GM23338 (cell line): ENCODE data around the gene TSTD2. TPM values are rescaled to one million over a fixed set of nuclear protein-coding genes. Genes with fewer than 3 reads are reported as not detected.

Source experiments
- ATAC-seq: fragments of 200-7000 bp; cut with Tn5 transposase; 3 replicates; pipeline ENCODE4 v1.9.1; 2020
- DNase-seq: peaks from one replicate; pipeline ENCODE4 v3.0.0-alpha.2; 2015; ENCODE audit warnings: low spot score
- H2AFZ ChIP-seq: fragments of 200-600 bp; sonication (generic); 2 replicates; pipeline ENCODE4 v1.8.0; 2016; ENCODE audit warnings: antibody characterized with exemption, mild to moderate bottlenecking, moderate library complexity
- H3F3A ChIP-seq: fragments of 200-600 bp; sonication (generic); replicated peaks from 2 replicates; pipeline ENCODE4 v1.8.0; 2017; ENCODE audit warnings: antibody characterized with exemption, mixed run types, low read depth
- H3K27ac ChIP-seq: fragments of 200-600 bp; sonication (generic); 2 replicates; pipeline ENCODE4 v1.6.1; 2016; ENCODE audit warnings: low read depth
- H3K27me3 ChIP-seq: fragments of 200-600 bp; sonication (generic); 2 replicates; pipeline ENCODE4 v1.8.0; 2016; ENCODE audit warnings: mild to moderate bottlenecking, mixed run types, moderate library complexity; ENCODE audit not compliant: insufficient read depth
- H3K36me3 ChIP-seq: fragments of 200-600 bp; sonication (generic); 2 replicates; pipeline ENCODE4 v1.8.0; 2016; ENCODE audit warnings: mild to moderate bottlenecking; ENCODE audit not compliant: insufficient read depth
- H3K4me1 ChIP-seq: fragments of 200-600 bp; sonication (generic); 2 replicates; pipeline ENCODE4 v1.8.0; 2016; ENCODE audit warnings: mild to moderate bottlenecking, moderate library complexity; ENCODE audit not compliant: insufficient read depth
- H3K4me2 ChIP-seq: fragments of 200-600 bp; sonication (generic); 2 replicates; pipeline ENCODE4 v1.7.1; 2017; ENCODE audit warnings: mixed run types
- H3K4me3 ChIP-seq: fragments of 200-600 bp; sonication (generic); 2 replicates; pipeline ENCODE4 v1.6.1; 2016; ENCODE audit warnings: mixed run types
- H3K79me2 ChIP-seq: fragments of 200-600 bp; sonication (generic); replicated peaks from 2 replicates; pipeline ENCODE4 v1.8.0; 2017; ENCODE audit warnings: mild to moderate bottlenecking; ENCODE audit not compliant: insufficient read depth
- H3K9me2 ChIP-seq: fragments of 200-600 bp; sonication (generic); 2 replicates; pipeline ENCODE4 v1.8.0; 2017; ENCODE audit not compliant: insufficient read depth
- H4K20me1 ChIP-seq: fragments of 200-600 bp; sonication (generic); replicated peaks from 2 replicates; pipeline ENCODE4 v1.8.0; 2017; ENCODE audit warnings: mild to moderate bottlenecking; ENCODE audit not compliant: insufficient read depth
- H3K27ac Mint-ChIP-seq: 2 replicates; pipeline ENCODE4 v1.8.0; 2020; ENCODE audit warnings: inconsistent platforms, mild to moderate bottlenecking, moderate library complexity, mixed read lengths
- H3K27me3 Mint-ChIP-seq: 3 replicates; pipeline ENCODE4 v1.8.0; 2022; ENCODE audit warnings: low read depth, mild to moderate bottlenecking, moderate library complexity, mixed read lengths, inconsistent platforms; ENCODE audit not compliant: insufficient read depth, poor library complexity
- H3K36me3 Mint-ChIP-seq: 3 replicates; pipeline ENCODE4 v1.8.0; 2021; ENCODE audit warnings: low read depth, mild to moderate bottlenecking, inconsistent platforms, moderate library complexity, mixed read lengths
- H3K4me1 Mint-ChIP-seq: 3 replicates; pipeline ENCODE4 v1.8.0; 2020; ENCODE audit warnings: mild to moderate bottlenecking, inconsistent platforms, mixed read lengths
- H3K4me3 Mint-ChIP-seq: 3 replicates; pipeline ENCODE4 v1.8.0; 2021; ENCODE audit warnings: moderate library complexity, mild to moderate bottlenecking, inconsistent platforms, mixed read lengths
- H3K9me3 Mint-ChIP-seq: 3 replicates; pipeline ENCODE4 v1.8.0; 2020; ENCODE audit warnings: moderate library complexity, mild to moderate bottlenecking, inconsistent platforms, mixed read lengths
- CREB1 ChIP-seq: fragments of 250-450 bp; sonication (Bioruptor Pico); IDR thresholded peaks from 2 replicates; pipeline ENCODE4 v1.5.0; 2020; ENCODE audit warnings: low read depth, mild to moderate bottlenecking, moderate library complexity
- EZH2 ChIP-seq: fragments of 200-600 bp; sonication (generic); IDR thresholded peaks from one replicate; pipeline ENCODE4 v1.8.0; 2017; ENCODE audit warnings: antibody characterized with exemption, mild to moderate bottlenecking, low read depth; ENCODE audit not compliant: unreplicated experiment
- EZH2phosphoT487 ChIP-seq: fragments of 200-600 bp; sonication (generic); IDR thresholded peaks from one replicate; pipeline ENCODE4 v1.8.1; 2018; ENCODE audit warnings: antibody characterized with exemption; ENCODE audit not compliant: unreplicated experiment
- JUNB ChIP-seq: IDR thresholded peaks from one replicate; pipeline ENCODE4 v1.6.1; 2016; ENCODE audit warnings: antibody characterized with exemption; ENCODE audit not compliant: unreplicated experiment
- NANOG ChIP-seq: IDR thresholded peaks from 2 replicates; pipeline ENCODE4 v1.6.1; 2016; ENCODE audit warnings: antibody characterized with exemption, borderline replicate concordance
- POLR2AphosphoS5 ChIP-seq: IDR thresholded peaks from 2 replicates; pipeline ENCODE4 v1.6.1; 2016; ENCODE audit warnings: antibody characterized with exemption, low read depth
- STAT1 ChIP-seq: IDR thresholded peaks from one replicate; pipeline ENCODE4 v1.6.1; 2016; ENCODE audit warnings: antibody characterized with exemption; ENCODE audit not compliant: unreplicated experiment
- ZNF114 ChIP-seq: fragments of 250-450 bp; sonication (Bioruptor Pico); IDR thresholded peaks from 2 replicates; pipeline ENCODE4 v1.5.0; 2020; ENCODE audit warnings: mild to moderate bottlenecking, moderate library complexity
- ZNF331 ChIP-seq: fragments of 250-450 bp; sonication (Bioruptor Pico); IDR thresholded peaks from 2 replicates; pipeline ENCODE4 v1.5.0; 2020; ENCODE audit warnings: low read depth, mild to moderate bottlenecking, moderate library complexity
- polyA plus RNA-seq: library from polyadenylated mRNA; unstranded; fragments of >200 nt; fragmentation: Nextera tagmentation; extraction: Ambion mirVana; gene quantifications from 2 replicates; pipeline ENCODE4 v1.2.1, GENCODE V29; 2016
- total RNA-seq: library from RNA; depleted of rRNA; stranded (reverse); fragments of >200 nt; shearing (Covaris generic); gene quantifications from 2 replicates; pipeline ENCODE4 v1.2.3, GENCODE V29; 2014
- TF ChIP-seq, protein P1 (sequence below): IDR thresholded peaks from one replicate; pipeline ENCODE4 v1.6.1; 2018; ENCODE audit warnings: antibody characterized with exemption; ENCODE audit not compliant: unreplicated experiment
- TF ChIP-seq, protein P2 (sequence below): IDR thresholded peaks from 2 replicates; pipeline ENCODE4 v1.6.1; 2016; ENCODE audit warnings: antibody characterized with exemption
- TF ChIP-seq, protein P3 (sequence below), 2 experiments: fragments of 200-600 bp in 1 of 2; sonication (generic) in 1 of 2; conservative IDR thresholded peaks; 2 replicates each; pipeline versions ENCODE4 v1.5.1 to v1.6.1; 2016 to 2017; ENCODE audit warnings: antibody characterized with exemption in 2 of 2, low read depth in 2 of 2, mild to moderate bottlenecking in 2 of 2, moderate library complexity in 1 of 2
- TF ChIP-seq, protein P4 (sequence below): fragments of 250-450 bp; sonication (Bioruptor Pico); IDR thresholded peaks from 2 replicates; pipeline ENCODE4 v1.5.0; 2020; ENCODE audit warnings: mild to moderate bottlenecking, moderate library complexity

TSTD2 gene
- total and polyA plus RNA-seq, 2 experiments from 2014 or later: 8.5 to 21.8 TPM

DNA sequence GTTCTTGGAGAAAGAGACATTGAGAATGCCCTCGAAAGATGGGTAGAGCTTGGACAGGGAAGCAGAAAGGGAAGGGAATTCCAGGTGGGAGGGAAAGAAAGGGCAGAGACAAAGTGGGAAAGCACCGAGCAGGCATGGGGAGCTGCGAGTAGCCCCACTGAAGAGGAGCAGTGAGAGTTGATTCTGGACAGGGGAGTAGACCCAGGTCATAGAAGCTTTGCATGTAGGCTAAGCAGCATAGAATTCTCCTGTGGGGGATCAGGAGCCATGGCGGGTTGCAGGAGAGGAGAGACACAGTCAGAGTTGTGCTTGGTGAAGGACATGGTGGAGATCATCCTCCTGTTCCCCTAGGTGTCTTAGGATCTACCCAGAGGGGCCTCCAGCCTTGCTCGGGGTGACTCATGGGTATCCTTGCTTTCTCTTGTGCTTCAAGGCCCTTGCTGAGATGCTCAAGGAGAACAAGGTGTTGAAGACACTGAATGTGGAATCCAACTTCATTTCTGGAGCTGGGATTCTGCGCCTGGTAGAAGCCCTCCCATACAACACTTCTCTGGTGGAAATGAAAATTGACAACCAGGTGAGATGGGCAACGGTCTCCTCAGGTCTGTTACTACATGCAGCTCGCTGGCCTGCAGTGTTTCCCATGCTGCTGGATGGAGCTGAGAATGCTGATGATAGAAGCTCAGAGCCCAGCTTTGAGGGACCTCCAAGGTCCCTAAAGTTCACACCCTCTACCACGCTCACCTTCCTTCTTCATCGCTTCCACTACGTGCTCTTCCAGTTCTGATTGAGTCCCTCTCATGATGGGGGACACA lies 64.5 kb downstream of the TSTD2 start:
- Histone ChIP-seq H3K4me3 (no peak overlapping the region), H3K4me2 (no peak overlapping the region), H3K9me2 (peaks cover 5% of the 10 kb centered on the region; the same call in 1 of the 2 replicates), H3F3A (no peaks in the 10 kb centered on the region), H3K79me2 (no peaks in the 10 kb centered on the region), H3K4me1 (peaks cover 3% of the 10 kb centered on the region; the same call in 1 of the 2 replicates), H4K20me1 (no peaks in the 10 kb centered on the region), H3K27me3 (no peaks in the 10 kb centered on the region), H3K36me3 (no peaks in the 10 kb centered on the region), H2AFZ (no peak overlapping the region), H3K27ac (no peak overlapping the region)
- peaks cover 7% of the 10 kb centered on the region for H3K27me3 Mint-ChIP-seq
- H3K4me3 Mint-ChIP-seq: no peak overlapping the region
- H3K9me3 Mint-ChIP-seq: peaks cover 2% of the 10 kb centered on the region; the same call in 2 of the 3 replicates
- TF ChIP-seq ZNF331 (CRISPR knock-in tag) (no peak), STAT1 (no peak), EZH2 (no peak), JUNB (no peak), NANOG (no peak), POLR2AphosphoS5 (no peak), EZH2phosphoT487 (no peak), CREB1 (no peak), ZNF114 (CRISPR knock-in tag) (no peak)
- TF ChIP-seq, protein P1, sequence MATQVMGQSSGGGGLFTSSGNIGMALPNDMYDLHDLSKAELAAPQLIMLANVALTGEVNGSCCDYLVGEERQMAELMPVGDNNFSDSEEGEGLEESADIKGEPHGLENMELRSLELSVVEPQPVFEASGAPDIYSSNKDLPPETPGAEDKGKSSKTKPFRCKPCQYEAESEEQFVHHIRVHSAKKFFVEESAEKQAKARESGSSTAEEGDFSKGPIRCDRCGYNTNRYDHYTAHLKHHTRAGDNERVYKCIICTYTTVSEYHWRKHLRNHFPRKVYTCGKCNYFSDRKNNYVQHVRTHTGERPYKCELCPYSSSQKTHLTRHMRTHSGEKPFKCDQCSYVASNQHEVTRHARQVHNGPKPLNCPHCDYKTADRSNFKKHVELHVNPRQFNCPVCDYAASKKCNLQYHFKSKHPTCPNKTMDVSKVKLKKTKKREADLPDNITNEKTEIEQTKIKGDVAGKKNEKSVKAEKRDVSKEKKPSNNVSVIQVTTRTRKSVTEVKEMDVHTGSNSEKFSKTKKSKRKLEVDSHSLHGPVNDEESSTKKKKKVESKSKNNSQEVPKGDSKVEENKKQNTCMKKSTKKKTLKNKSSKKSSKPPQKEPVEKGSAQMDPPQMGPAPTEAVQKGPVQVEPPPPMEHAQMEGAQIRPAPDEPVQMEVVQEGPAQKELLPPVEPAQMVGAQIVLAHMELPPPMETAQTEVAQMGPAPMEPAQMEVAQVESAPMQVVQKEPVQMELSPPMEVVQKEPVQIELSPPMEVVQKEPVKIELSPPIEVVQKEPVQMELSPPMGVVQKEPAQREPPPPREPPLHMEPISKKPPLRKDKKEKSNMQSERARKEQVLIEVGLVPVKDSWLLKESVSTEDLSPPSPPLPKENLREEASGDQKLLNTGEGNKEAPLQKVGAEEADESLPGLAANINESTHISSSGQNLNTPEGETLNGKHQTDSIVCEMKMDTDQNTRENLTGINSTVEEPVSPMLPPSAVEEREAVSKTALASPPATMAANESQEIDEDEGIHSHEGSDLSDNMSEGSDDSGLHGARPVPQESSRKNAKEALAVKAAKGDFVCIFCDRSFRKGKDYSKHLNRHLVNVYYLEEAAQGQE: no peak
- TF ChIP-seq, protein P2, sequence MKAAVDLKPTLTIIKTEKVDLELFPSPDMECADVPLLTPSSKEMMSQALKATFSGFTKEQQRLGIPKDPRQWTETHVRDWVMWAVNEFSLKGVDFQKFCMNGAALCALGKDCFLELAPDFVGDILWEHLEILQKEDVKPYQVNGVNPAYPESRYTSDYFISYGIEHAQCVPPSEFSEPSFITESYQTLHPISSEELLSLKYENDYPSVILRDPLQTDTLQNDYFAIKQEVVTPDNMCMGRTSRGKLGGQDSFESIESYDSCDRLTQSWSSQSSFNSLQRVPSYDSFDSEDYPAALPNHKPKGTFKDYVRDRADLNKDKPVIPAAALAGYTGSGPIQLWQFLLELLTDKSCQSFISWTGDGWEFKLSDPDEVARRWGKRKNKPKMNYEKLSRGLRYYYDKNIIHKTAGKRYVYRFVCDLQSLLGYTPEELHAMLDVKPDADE: no peak
- TF ChIP-seq, protein P3, sequence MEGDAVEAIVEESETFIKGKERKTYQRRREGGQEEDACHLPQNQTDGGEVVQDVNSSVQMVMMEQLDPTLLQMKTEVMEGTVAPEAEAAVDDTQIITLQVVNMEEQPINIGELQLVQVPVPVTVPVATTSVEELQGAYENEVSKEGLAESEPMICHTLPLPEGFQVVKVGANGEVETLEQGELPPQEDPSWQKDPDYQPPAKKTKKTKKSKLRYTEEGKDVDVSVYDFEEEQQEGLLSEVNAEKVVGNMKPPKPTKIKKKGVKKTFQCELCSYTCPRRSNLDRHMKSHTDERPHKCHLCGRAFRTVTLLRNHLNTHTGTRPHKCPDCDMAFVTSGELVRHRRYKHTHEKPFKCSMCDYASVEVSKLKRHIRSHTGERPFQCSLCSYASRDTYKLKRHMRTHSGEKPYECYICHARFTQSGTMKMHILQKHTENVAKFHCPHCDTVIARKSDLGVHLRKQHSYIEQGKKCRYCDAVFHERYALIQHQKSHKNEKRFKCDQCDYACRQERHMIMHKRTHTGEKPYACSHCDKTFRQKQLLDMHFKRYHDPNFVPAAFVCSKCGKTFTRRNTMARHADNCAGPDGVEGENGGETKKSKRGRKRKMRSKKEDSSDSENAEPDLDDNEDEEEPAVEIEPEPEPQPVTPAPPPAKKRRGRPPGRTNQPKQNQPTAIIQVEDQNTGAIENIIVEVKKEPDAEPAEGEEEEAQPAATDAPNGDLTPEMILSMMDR (conservative IDR thresholded peaks at IDR 0.05; ENCODE audit: low read depth in 2 of 2): no peak
- TF ChIP-seq, protein P4, sequence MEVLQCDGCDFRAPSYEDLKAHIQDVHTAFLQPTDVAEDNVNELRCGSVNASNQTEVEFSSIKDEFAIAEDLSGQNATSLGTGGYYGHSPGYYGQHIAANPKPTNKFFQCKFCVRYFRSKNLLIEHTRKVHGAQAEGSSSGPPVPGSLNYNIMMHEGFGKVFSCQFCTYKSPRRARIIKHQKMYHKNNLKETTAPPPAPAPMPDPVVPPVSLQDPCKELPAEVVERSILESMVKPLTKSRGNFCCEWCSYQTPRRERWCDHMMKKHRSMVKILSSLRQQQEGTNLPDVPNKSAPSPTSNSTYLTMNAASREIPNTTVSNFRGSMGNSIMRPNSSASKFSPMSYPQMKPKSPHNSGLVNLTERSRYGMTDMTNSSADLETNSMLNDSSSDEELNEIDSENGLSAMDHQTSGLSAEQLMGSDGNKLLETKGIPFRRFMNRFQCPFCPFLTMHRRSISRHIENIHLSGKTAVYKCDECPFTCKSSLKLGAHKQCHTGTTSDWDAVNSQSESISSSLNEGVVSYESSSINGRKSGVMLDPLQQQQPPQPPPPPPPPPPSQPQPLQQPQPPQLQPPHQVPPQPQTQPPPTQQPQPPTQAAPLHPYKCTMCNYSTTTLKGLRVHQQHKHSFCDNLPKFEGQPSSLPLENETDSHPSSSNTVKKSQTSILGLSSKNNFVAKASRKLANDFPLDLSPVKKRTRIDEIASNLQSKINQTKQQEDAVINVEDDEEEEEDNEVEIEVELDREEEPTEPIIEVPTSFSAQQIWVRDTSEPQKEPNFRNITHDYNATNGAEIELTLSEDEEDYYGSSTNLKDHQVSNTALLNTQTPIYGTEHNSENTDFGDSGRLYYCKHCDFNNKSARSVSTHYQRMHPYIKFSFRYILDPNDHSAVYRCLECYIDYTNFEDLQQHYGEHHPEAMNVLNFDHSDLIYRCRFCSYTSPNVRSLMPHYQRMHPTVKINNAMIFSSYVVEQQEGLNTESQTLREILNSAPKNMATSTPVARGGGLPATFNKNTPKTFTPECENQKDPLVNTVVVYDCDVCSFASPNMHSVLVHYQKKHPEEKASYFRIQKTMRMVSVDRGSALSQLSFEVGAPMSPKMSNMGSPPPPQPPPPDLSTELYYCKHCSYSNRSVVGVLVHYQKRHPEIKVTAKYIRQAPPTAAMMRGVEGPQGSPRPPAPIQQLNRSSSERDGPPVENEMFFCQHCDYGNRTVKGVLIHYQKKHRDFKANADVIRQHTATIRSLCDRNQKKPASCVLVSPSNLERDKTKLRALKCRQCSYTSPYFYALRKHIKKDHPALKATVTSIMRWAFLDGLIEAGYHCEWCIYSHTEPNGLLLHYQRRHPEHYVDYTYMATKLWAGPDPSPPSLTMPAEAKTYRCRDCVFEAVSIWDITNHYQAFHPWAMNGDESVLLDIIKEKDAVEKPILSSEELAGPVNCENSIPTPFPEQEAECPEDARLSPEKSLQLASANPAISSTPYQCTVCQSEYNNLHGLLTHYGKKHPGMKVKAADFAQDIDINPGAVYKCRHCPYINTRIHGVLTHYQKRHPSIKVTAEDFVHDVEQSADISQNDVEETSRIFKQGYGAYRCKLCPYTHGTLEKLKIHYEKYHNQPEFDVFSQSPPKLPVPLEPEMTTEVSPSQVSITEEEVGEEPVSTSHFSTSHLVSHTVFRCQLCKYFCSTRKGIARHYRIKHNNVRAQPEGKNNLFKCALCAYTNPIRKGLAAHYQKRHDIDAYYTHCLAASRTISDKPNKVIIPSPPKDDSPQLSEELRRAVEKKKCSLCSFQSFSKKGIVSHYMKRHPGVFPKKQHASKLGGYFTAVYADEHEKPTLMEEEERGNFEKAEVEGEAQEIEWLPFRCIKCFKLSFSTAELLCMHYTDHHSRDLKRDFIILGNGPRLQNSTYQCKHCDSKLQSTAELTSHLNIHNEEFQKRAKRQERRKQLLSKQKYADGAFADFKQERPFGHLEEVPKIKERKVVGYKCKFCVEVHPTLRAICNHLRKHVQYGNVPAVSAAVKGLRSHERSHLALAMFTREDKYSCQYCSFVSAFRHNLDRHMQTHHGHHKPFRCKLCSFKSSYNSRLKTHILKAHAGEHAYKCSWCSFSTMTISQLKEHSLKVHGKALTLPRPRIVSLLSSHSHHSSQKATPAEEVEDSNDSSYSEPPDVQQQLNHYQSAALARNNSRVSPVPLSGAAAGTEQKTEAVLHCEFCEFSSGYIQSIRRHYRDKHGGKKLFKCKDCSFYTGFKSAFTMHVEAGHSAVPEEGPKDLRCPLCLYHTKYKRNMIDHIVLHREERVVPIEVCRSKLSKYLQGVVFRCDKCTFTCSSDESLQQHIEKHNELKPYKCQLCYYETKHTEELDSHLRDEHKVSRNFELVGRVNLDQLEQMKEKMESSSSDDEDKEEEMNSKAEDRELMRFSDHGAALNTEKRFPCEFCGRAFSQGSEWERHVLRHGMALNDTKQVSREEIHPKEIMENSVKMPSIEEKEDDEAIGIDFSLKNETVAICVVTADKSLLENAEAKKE (CRISPR knock-in tag): no peak
- DNase-seq (no peak), ATAC-seq (no peak)
- no peak overlapping the region for H3K27ac Mint-ChIP-seq
- H3K4me1 Mint-ChIP-seq: peaks cover 17% of the 10 kb centered on the region
- H3K36me3 Mint-ChIP-seq: no peaks in the 10 kb centered on the region
